ENCODE measurements around the gene ZBTB3.
"Not testable (repeated sequence)": the region's sequence is repeated elsewhere in the genome, so short reads cannot be mapped to it uniquely, and the experiment has no call there.

The ZBTB3 gene

GRCh38 chr11:62757846-62758788 is 4.2 kb upstream of the ZBTB3 start:
- DNase-seq (ENCODE audit: low read depth, low spot score): peak; percentile 96

GRCh38 chr11:62755086-62755615 is 1.2 kb upstream of the ZBTB3 start:
- DNase-seq (ENCODE audit: low read depth, low spot score): no peak

DNA sequence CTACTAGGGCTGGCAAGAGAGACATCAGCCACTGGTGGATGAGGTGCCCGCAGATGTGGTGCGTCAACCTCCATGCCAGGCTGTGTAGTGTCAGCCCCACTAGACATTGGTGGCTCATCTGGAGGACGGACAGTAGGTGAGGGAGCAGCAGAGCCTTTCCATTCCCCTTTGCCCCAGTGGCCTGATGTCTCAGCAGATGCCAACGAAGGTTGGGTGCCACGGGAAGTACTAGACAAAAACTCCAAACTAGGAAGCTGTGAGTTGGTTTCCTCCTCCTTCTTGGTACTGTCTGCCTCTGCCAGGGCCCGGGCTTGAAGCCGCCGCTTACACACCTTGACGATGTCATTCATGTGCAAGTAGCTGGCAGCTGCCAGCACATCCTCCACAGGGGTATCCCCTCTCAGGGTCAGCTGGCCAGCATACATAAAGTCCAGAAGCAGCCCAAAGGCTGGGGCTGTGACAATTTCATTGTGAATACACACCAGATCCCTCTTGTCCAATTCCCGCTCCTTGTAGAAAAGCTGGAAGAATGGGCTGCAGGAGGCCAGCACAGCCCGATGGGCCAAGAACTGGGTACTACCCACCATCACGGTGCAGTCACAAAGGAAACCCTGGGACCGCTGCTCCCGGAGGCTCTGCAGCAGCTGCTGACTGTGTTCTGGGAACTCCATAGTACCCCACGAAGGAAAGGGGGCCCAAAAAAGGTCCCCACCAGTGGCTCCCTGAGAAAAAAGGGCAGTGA is 795 bp downstream of the ZBTB3 start:
- DNase-seq (ENCODE audit: low read depth, low spot score): no peak

GRCh38 chr11:62752177-62752785 is 1.7 kb downstream of the ZBTB3 start:
- no peak for DNase-seq (ENCODE audit: low read depth, low spot score)

DNA sequence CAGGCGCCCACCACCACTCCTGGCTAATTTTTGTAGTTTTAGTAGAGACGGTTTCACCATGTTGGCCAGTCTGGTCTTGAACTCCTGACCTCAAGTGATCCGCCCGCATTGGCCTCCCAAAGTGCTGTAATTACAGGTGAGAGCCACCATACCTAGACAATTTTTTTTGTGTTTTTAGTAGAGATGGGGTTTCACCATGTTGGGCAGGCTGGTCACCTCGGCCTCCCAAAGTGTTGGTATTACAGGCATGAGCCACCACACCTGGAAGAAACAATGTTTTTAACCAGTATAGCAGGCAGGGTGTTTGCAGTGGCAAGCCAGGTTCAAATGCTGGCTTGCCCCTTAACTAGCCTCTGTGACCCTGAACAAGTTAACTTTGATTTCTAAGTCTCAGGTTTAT is 4.0 kb downstream of the ZBTB3 start:
- not testable (repeated sequence) for DNase-seq (ENCODE audit: low read depth, low spot score)

- DNase-seq (ENCODE audit: low read depth, low spot score): no peak
Measured at GRCh38 chr11:62747475-62748160, 6.3 kb downstream of the ZBTB3 start.

GRCh38 chr11:62737196-62737595 is 16.8 kb downstream of the ZBTB3 start:
- DNase-seq (ENCODE audit: low read depth, low spot score): no peak

- DNase-seq (ENCODE audit: low read depth, low spot score): no peak
Measured at GRCh38 chr11:62732830-62733229, 21.1 kb downstream of the ZBTB3 start.

DNA sequence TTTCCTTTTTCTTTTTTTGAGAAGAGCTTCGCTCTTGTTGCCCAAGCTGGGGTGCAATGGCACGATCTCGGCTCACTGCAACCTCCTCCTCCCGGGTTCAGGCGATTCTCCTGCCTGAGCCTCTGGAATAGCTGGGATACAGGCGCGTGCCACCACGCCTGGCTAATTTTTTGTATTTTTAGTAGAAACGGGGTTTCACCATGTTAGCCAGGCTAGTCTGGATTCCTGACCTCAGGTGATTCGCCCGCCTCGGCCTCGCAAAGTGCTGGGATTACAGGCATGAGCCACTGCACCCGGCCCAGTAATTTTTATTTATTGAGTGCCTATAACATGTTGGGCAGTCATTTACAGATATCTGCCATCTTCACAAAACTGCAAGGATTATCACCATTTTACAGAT is 23.9 kb downstream of the ZBTB3 start:
- not testable (repeated sequence) for DNase-seq (ENCODE audit: low read depth, low spot score)

DNA sequence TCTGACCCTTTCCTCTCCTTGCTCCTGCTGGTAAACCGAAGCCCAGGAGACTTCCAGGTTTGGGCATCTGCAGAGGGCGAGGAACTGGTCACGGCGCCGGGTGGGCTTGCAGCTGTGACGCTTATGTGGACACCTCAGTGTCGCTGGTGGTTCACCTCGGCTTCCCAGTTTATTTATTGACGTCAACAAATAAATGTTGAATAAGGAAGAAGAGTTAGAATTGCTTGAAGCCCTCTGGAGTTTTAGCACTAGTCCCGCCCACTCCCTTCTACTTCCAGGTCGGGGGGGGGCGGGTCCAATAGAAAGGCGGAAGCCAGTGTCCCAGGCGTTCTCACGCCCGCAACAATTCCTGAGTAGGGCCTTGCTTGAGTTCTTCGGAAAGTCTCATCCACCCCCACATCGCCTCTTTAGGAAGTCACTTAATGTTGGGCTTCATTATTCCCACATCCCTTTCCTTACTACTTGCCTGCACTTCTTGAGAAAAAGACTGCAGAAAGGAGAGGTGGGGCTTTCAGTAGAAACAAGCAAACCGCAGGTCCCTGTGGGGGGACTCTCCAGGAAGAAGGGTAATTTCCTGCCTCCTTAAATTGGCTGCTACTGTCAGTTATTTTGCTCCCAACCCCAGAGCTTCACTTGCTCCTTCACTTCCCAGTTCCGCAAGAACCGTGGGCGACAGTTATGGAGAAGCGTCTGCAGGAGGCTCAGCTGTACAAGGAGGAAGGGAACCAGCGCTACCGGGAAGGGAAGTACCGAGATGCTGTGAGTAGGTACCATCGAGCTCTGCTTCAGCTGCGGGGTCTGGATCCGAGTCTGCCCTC is 25.6 kb downstream of the ZBTB3 start, which contains the start of gene TTC9C:
TSS of gene TTC9C (plus strand) at position 316 of the 818 bp plus-strand sequence. CDS start at position 679, 363 bp downstream.
- no peak for DNase-seq (ENCODE audit: low read depth, low spot score)

- DNase-seq (ENCODE audit: low read depth, low spot score): peak; percentile 91
Measured at GRCh38 chr11:62727872-62728170, 26.1 kb downstream of the ZBTB3 start.

DNA sequence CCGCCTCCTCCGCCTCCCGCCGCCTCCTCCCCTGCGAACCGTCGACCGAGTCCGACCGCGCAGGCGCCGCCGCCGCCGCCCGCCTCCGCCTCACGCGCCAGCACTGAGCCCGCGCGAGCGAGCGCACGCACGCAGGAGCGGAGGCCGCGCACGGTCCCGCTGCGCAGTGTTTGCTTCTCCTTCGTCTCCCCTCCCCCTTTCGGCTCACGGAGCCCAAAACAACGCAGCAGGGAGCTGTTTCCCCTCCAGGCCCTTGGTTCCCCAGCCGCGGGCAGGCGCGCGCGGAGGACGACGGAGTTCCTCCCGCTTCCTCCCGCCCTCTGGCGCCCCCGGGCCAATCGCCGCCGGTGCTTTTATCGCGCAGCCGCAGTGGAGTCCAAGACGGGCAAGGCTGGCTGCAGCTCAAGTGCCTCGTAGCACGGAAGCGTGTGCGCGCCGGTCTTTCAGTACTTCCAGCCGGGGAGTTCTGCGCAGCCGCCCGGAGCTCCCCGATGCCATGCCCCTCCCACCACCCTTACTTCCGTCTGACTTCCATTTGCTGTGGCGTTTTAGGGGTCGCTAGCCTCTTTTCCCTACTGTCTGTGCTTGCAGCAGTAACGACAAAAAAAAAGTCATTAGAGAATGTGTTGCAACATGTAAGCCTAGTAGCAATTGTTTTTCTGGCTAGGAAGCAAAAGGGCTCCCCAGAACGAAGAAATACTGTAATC is 26.6 kb downstream of the ZBTB3 start, which contains the start of gene HNRNPUL2:
TSS of gene HNRNPUL2 (minus strand) at position 293 of the 707 bp plus-strand sequence. CDS start 301 bp downstream, outside the sequence.
- peak; percentile 92 for DNase-seq (ENCODE audit: low read depth, low spot score)

DNA sequence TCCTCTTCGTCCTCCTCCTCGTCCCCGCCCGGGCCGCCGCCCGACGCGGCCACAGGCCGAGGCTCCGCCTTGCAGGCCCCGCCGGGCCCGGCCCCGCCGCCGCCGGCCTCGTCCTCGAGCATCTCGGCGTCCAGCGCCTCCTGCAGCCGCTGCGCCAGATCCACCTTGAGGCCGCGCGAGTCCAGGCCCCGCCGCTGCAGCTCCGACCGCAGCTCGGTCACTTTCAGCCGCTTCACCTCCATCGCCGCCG is 27.1 kb downstream of the ZBTB3 start:
- no peak for DNase-seq (ENCODE audit: low read depth, low spot score)

DNA sequence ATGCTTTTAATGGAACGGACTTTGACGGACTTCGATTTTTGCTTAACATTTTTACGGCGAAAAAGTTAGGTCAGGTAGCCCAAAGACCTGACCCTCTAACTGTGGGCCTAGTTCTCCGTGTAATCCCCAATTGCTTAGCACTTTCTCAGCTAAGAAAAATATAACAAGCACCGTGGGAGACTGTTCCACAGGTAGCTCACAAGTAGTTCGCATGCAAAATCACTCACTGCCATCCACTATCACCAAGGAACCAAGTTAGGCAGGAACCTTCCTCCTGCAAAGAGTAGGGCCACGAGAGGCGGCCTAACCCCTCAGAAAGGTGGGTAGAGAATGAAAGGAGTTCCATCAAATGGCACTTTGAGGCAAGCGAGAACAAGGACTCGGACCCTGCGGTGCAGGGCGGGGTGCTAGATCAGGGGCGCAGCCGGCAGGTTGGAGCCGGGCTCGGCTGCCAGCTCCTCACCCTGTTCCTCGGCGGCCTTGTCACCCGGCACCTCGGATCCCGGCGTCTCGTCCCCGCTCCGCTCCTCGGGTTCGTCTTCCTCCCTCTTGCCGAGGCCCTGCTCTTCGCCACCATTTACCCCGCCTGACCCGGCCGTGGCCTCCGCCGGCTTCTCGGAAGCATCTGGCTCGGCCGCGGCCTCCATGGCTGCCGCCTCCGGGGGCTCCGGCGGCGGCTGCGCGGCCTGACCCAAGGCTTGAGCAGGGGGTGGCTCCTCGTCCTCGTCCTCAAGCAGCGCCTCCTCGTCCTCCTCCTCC is 27.6 kb downstream of the ZBTB3 start:
- DNase-seq (ENCODE audit: low read depth, low spot score): no peak

GRCh38 chr11:62725646-62726045 is 28.3 kb downstream of the ZBTB3 start:
- DNase-seq (ENCODE audit: low read depth, low spot score): no peak

GRCh38 chr11:62724171-62724570 is 29.8 kb downstream of the ZBTB3 start:
- DNase-seq (ENCODE audit: low read depth, low spot score): no peak

DNA sequence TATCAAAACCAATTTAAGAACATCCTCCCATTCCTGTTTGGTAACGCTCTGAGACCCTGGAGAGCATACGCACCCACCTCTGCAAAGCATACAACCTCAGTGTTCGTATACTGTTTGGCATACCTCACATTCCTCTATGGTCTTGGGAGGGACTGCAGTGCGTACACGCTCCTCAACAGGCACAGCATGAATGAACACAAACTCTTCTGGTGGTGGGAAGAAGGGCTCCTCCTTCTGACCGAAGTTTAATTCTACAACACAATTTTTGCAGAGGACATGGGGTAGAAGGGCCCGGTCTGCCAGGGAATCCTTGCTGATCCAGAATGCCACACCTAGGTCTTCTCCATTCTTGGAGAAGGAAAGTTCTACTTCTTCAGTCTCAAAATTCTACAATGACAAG is 32.0 kb downstream of the ZBTB3 start:
- no peak for DNase-seq (ENCODE audit: low read depth, low spot score)

DNA sequence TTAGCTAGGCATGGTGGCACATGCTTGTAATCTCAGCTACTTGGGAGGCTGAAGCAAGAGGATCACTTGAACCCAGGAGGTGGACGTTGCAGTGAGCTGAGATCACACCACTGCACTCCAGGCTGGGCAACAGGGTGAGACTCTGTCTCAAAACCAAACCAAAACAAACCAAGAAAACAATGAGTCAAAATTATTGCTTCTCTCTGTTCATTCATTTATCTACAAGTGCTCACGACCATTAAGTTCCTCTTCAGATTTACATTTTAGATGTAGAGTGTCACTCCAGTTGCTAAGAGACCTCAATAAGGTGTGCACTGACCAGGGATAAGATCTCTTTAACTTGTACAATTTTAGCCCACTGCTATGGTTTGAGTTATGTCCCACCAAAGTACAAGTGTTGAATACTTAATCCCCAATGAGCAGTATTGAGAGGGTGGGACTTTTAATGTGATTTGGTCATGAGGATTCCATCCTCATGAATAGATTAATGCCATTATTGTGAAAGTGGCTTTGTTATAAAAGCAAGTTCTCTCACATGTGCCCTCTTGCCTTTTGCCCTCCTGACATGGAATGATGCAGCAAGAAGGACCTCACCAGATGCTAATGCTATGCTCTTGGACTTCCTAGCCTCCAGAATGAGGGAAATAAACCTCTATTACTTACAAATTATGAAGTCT is 34.5 kb downstream of the ZBTB3 start:
- DNase-seq (ENCODE audit: low read depth, low spot score): no peak

- no peak for DNase-seq (ENCODE audit: low read depth, low spot score)
Measured at GRCh38 chr11:62716816-62717215, 37.1 kb downstream of the ZBTB3 start.
